Endothelial cell of umbilical vein (primary cell): Measurements from ENCODE around the gene URM1. TPM values are rescaled to one million over a fixed set of nuclear protein-coding genes. Genes with fewer than 3 reads are reported as not detected.

Source experiments
- BruUV-seq: library from RNA; stranded (reverse); fragments of 400-500 nt; replicated peaks from 2 replicates; lab custom pipeline; 2021; lab: Mats Ljungman, UMichigan
- CTCF ChIA-PET: fragments of 300-600, 350-600 bp; sonication (Branson Sonifier 250); formaldehyde crosslinking; loops from one replicate; lab custom pipeline; 2021; ENCODE audit warnings: antibody characterized with exemption, inconsistent platforms; lab: Charles Lee
- POLR2A ChIA-PET: fragments of 300-600, 350-600 bp; sonication (Branson Sonifier 250); formaldehyde crosslinking; loops from one replicate; lab custom pipeline; 2021; ENCODE audit warnings: antibody characterized with exemption, inconsistent platforms; lab: Charles Lee
- DNase-seq: peaks from one replicate; pipeline ENCODE4 v3.0.0-alpha.2; 2011; ENCODE audit warnings: low read depth, low spot score
- FAIRE-seq: peaks from 2 replicates; lab custom pipeline; 2011; peaks lifted over from hg19 to GRCh38; lab: Jason Lieb, UNC
- H2AFZ ChIP-seq: 2 replicates; pipeline ENCODE4 v1.6.0; 2012; ENCODE audit warnings: low read depth, low read length, control low read depth, inconsistent platforms
- H3K27ac ChIP-seq: 2 replicates; pipeline ENCODE4 v1.5.1; 2011; ENCODE audit warnings: low read depth, mild to moderate bottlenecking, control low read depth, low read length, moderate library complexity; ENCODE audit not compliant: insufficient read depth
- H3K27me3 ChIP-seq, 2 experiments: 2 replicates each; pipeline versions ENCODE4 v1.6.0 to v1.6.1; 2011; ENCODE audit warnings: low read length in 2 of 2, mixed read lengths in 1 of 2; ENCODE audit not compliant: control insufficient read depth in 2 of 2, insufficient read depth in 2 of 2
- H3K36me3 ChIP-seq, 2 experiments: 2 replicates in 1 of 2; 3 replicates in 1 of 2; pipeline ENCODE4 v1.5.1; 2011; ENCODE audit warnings: low read length in 2 of 2, mild to moderate bottlenecking in 1 of 2, moderate library complexity in 1 of 2; ENCODE audit not compliant: control insufficient read depth in 2 of 2, insufficient read depth in 2 of 2; ENCODE audit errors: extremely low read depth in 1 of 2
- H3K4me1 ChIP-seq: 3 replicates; pipeline ENCODE4 v1.5.1; 2011; ENCODE audit warnings: mild to moderate bottlenecking, low read length; ENCODE audit not compliant: control insufficient read depth, insufficient read depth; ENCODE audit errors: extremely low read depth
- H3K4me2 ChIP-seq: 2 replicates; pipeline ENCODE4 v1.6.1; 2011; ENCODE audit warnings: low read length, control low read depth, mixed read lengths; ENCODE audit not compliant: insufficient read depth
- H3K4me3 ChIP-seq, 3 experiments: fragments of 200-600 bp in 1 of 3; sonication (generic), shearing (Covaris generic) in 1 of 3; replicated peaks in 1 of 3; 2 replicates each; pipeline ENCODE4 v1.5.1; 2011 to 2016; ENCODE audit warnings: control low read depth in 3 of 3, low read length in 3 of 3, mild to moderate bottlenecking in 2 of 3, inconsistent platforms in 1 of 3, low read depth in 1 of 3, moderate library complexity in 1 of 3; ENCODE audit not compliant: insufficient read depth in 1 of 3
- H3K79me2 ChIP-seq: 2 replicates; pipeline ENCODE4 v1.6.0; 2012; ENCODE audit warnings: low read length, inconsistent platforms; ENCODE audit not compliant: control insufficient read depth, insufficient read depth
- H3K9ac ChIP-seq: replicated peaks from 2 replicates; pipeline ENCODE3; 2011; ENCODE audit warnings: low read length, control low read depth; ENCODE audit not compliant: insufficient read depth; ENCODE audit errors: extremely low read depth
- H3K9me1 ChIP-seq: replicated peaks from 3 replicates; pipeline ENCODE4 v1.6.0; 2011; ENCODE audit warnings: mild to moderate bottlenecking, low read length; ENCODE audit not compliant: control insufficient read depth, insufficient read depth; ENCODE audit errors: extremely low read depth
- H3K9me3 ChIP-seq: replicated peaks from 2 replicates; pipeline ENCODE4 v1.5.1; 2012; ENCODE audit warnings: low read length, inconsistent platforms; ENCODE audit not compliant: control insufficient read depth, insufficient read depth
- H4K20me1 ChIP-seq: replicated peaks from 2 replicates; pipeline ENCODE3; 2011; ENCODE audit warnings: mild to moderate bottlenecking, low read length; ENCODE audit not compliant: control insufficient read depth, insufficient read depth; ENCODE audit errors: extremely low read depth
- EZH2 ChIP-seq: IDR thresholded peaks from 2 replicates; pipeline ENCODE4 v1.6.1; 2012; ENCODE audit warnings: borderline replicate concordance, low read depth, mild to moderate bottlenecking, moderate library complexity, low read length, inconsistent platforms; ENCODE audit not compliant: severe bottlenecking
- FOS ChIP-seq: IDR thresholded peaks from 2 replicates; pipeline ENCODE4 v1.6.1; 2011; ENCODE audit warnings: mild to moderate bottlenecking, low read length, moderate library complexity, borderline replicate concordance; ENCODE audit not compliant: insufficient read depth
- GATA2 ChIP-seq: IDR thresholded peaks from 2 replicates; pipeline ENCODE4 v1.7.0; 2011; ENCODE audit warnings: low read depth, mild to moderate bottlenecking, moderate library complexity, mixed read lengths, low read length; ENCODE audit not compliant: insufficient read length, insufficient read depth
- JUN ChIP-seq: IDR thresholded peaks from 2 replicates; pipeline ENCODE4 v1.6.1; 2011; ENCODE audit warnings: borderline replicate concordance, low read depth; ENCODE audit not compliant: insufficient read length, insufficient read depth
- POLR2A ChIP-seq: IDR thresholded peaks from 2 replicates; pipeline ENCODE4 v1.6.1; 2012; ENCODE audit warnings: low read depth, mild to moderate bottlenecking, control low read depth, low read length
- POLR2AphosphoS5 ChIP-seq: IDR thresholded peaks from 2 replicates; pipeline ENCODE4 v1.6.1; 2012; ENCODE audit warnings: low read depth, mild to moderate bottlenecking, control low read depth, low read length, moderate library complexity; ENCODE audit not compliant: insufficient read depth
- dilution Hi-C: fragments of 300-500 bp; cut with MboI; formaldehyde crosslinking; loops from one replicate; pipeline ENCODE4 v1.15.0; 2019; ENCODE audit warnings: low sequenced_read_pairs; ENCODE audit not compliant: extremely low pct_ligation_motif_present
- intact Hi-C: fragments of 100-400 bp; cut with micrococcal nuclease; formaldehyde crosslinking; loops from one replicate; pipeline ENCODE4 v1.10.0; 2022
- polyA plus RNA-seq, 4 experiments: library from polyadenylated mRNA; depleted of rRNA in 3 of 4; stranded (reverse) in 3 of 4; unstranded in 1 of 4; fragments of >200 nt; gene quantifications; 2 replicates each; pipeline versions ENCODE4 v1.2.1 to v1.2.3, GENCODE V29; 2011 to 2012; ENCODE audit warnings: missing spikeins in 1 of 4
- total RNA-seq: library from RNA; stranded (reverse); gene quantifications from 2 replicates; pipeline ENCODE4 v1.2.3, GENCODE V29; 2021
- TF ChIP-seq, protein P1 (sequence below), 2 donors: IDR thresholded peaks; 1 replicate in 1 of 2; 2 replicates in 1 of 2; pipeline ENCODE4 v1.5.1; 2011; ENCODE audit warnings: low read length in 2 of 2, mild to moderate bottlenecking in 2 of 2, moderate library complexity in 2 of 2, control low read depth in 1 of 2, inconsistent platforms in 1 of 2, low read depth in 1 of 2; ENCODE audit not compliant: insufficient read depth in 1 of 2; ENCODE audit errors: extremely low read depth in 1 of 2
- TF ChIP-seq, protein P2 (sequence below): IDR thresholded peaks from 2 replicates; pipeline ENCODE4 v1.6.1; 2011; ENCODE audit not compliant: insufficient read depth, insufficient read length

URM1 gene
- total and polyA plus RNA-seq, 2 donors (not counting 3 experiments of a cell fraction or from before 2014, with no cell fraction given): 86.5 to 100 TPM

DNA sequence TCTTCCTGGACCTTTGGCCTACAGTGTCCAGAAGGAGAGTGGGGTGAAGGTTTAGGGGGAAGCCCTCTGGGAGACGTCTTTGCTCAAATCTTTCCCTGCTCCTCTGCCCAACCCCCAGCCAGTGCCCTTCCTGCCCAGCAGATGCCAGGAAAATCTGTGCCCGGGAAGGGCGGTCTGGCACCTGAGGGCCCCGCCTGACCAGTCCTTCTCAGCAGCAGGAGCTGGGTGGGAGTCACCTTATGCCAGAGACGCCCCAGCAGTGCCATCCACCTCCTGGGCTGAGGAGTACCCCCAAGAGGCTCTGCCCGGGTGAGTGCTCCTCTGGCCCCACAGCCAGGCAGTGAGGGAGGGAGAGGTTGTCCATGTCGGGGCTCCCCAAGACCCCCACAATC, 34.6 kb downstream of the URM1 start:
- FAIRE-seq (no peak), DNase-seq (no peak)
- no peak for TF ChIP-seq EZH2
- TF ChIP-seq POLR2A: no peak
- TF ChIP-seq POLR2AphosphoS5: no peak
- TF ChIP-seq JUN: no peak
- TF ChIP-seq, protein P1, sequence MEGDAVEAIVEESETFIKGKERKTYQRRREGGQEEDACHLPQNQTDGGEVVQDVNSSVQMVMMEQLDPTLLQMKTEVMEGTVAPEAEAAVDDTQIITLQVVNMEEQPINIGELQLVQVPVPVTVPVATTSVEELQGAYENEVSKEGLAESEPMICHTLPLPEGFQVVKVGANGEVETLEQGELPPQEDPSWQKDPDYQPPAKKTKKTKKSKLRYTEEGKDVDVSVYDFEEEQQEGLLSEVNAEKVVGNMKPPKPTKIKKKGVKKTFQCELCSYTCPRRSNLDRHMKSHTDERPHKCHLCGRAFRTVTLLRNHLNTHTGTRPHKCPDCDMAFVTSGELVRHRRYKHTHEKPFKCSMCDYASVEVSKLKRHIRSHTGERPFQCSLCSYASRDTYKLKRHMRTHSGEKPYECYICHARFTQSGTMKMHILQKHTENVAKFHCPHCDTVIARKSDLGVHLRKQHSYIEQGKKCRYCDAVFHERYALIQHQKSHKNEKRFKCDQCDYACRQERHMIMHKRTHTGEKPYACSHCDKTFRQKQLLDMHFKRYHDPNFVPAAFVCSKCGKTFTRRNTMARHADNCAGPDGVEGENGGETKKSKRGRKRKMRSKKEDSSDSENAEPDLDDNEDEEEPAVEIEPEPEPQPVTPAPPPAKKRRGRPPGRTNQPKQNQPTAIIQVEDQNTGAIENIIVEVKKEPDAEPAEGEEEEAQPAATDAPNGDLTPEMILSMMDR (IDR thresholded peaks at IDR 0.05; ENCODE audit: extremely low read depth in 1 of 2, insufficient read depth in 1 of 2, low read depth in 1 of 2, low read length in 2 of 2): no peak
- TF ChIP-seq GATA2: no peak
- TF ChIP-seq FOS: no peak
- TF ChIP-seq, protein P2, sequence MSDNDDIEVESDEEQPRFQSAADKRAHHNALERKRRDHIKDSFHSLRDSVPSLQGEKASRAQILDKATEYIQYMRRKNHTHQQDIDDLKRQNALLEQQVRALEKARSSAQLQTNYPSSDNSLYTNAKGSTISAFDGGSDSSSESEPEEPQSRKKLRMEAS: no peak
- peak overlapping the region; percentile 29 for H2AFZ ChIP-seq
- no peaks in the 10 kb centered on the region for H3K9me1 ChIP-seq
- H3K27ac ChIP-seq: no peak overlapping the region
- no peak overlapping the region for H3K9ac ChIP-seq
- POLR2A ChIA-PET: no interaction called here
- no peaks in the 10 kb centered on the region for H3K4me1 ChIP-seq
- no TSS peak for BruUV-seq
- H3K27me3 ChIP-seq: no peaks in the 10 kb centered on the region
- H3K36me3 ChIP-seq: no peaks in the 10 kb centered on the region
- H4K20me1 ChIP-seq: no peaks in the 10 kb centered on the region
- no peak overlapping the region for H3K4me2 ChIP-seq
- CTCF ChIA-PET: no interaction called here
- H3K79me2 ChIP-seq: no peaks in the 10 kb centered on the region
- intact Hi-C loops (no loop called here), dilution Hi-C loops (no loop called here)
- no peaks in the 10 kb centered on the region for H3K9me3 ChIP-seq
- no peak overlapping the region for H3K4me3 ChIP-seq
